SK-N-SH (cell line): ENCODE results near the gene PPIP5K2. TPM values are rescaled to one million over a fixed set of nuclear protein-coding genes. Genes with fewer than 3 reads are reported as not detected.
"Not testable (repeated sequence)": the region's sequence is repeated elsewhere in the genome, so short reads cannot be mapped to it uniquely, and the experiment has no call there.

Experiments used
- CTCF ChIA-PET: fragments of 300-600, 350-600 bp; formaldehyde crosslinking; extraction: SDS; loops from one replicate; lab custom pipeline; 2021; lab: Yijun Ruan, JAX
- POLR2A ChIA-PET: fragments of 350-600 bp; sonication (Branson Sonifier 250); formaldehyde crosslinking; extraction: SDS; loops from one replicate; lab custom pipeline; 2020; ENCODE audit warnings: antibody characterized with exemption, inconsistent platforms; lab: Yijun Ruan, JAX
- DNase-seq: peaks from one replicate; pipeline ENCODE4 v3.0.0; 2012
- H2AFZ ChIP-seq: fragments of 200-600 bp; sonication (generic); 2 replicates; pipeline ENCODE4 v1.8.1; 2016; ENCODE audit warnings: antibody characterized with exemption, mild to moderate bottlenecking, low read depth
- H3F3A ChIP-seq: fragments of 200-600 bp; sonication (generic); replicated peaks from 2 replicates; pipeline ENCODE3; 2016; ENCODE audit warnings: antibody characterized with exemption, mild to moderate bottlenecking; ENCODE audit not compliant: insufficient read depth
- H3K27ac ChIP-seq, 2 experiments: fragments of 200-500 bp in 1 of 2; fragments of 200-600 bp in 1 of 2; sonication (Bioruptor generic) in 1 of 2; sonication (generic), shearing (Covaris generic) in 1 of 2; 2 replicates each; pipeline versions ENCODE4 v1.5.1 to v1.6.1; 2014 to 2016; ENCODE audit warnings: low read depth in 2 of 2, inconsistent platforms in 1 of 2, low read length in 1 of 2, mild to moderate bottlenecking in 1 of 2, mixed read lengths in 1 of 2
- H3K27me3 ChIP-seq: fragments of 200-600 bp; sonication (generic), shearing (Covaris generic); 2 replicates; pipeline ENCODE4 v1.6.1; 2016; ENCODE audit warnings: mixed run types; ENCODE audit not compliant: insufficient read depth
- H3K36me3 ChIP-seq, 2 experiments: fragments of 200-500 bp in 1 of 2; fragments of 200-600 bp in 1 of 2; sonication (Bioruptor generic) in 1 of 2; sonication (generic) in 1 of 2; replicated peaks in 1 of 2; 2 replicates each; pipeline versions ENCODE3 to v1.5.1; 2014 to 2016; ENCODE audit warnings: low read length in 1 of 2, mild to moderate bottlenecking in 1 of 2; ENCODE audit not compliant: insufficient read depth in 2 of 2, control insufficient read depth in 1 of 2
- H3K4me1 ChIP-seq, 2 experiments: fragments of 200-500 bp in 1 of 2; fragments of 200-600 bp in 1 of 2; sonication (Bioruptor generic) in 1 of 2; sonication (generic), shearing (Covaris generic) in 1 of 2; 2 replicates each; pipeline versions ENCODE4 v1.5.1 to v1.6.1; 2014 to 2016; ENCODE audit warnings: low read depth in 1 of 2, low read length in 1 of 2, mixed run types in 1 of 2; ENCODE audit not compliant: insufficient read depth in 2 of 2, control insufficient read depth in 1 of 2
- H3K4me2 ChIP-seq: fragments of 200-600 bp; sonication (generic), shearing (Covaris generic); 2 replicates; pipeline ENCODE4 v1.6.1; 2017; ENCODE audit warnings: mixed run types
- H3K4me3 ChIP-seq, 2 experiments: fragments of 200-500 bp in 1 of 2; fragments of 200-600 bp in 1 of 2; sonication (Bioruptor generic) in 1 of 2; sonication (generic), shearing (Covaris generic) in 1 of 2; 2 replicates each; pipeline versions ENCODE4 v1.5.1 to v1.8.1; 2014 to 2016; ENCODE audit warnings: low read depth in 2 of 2, inconsistent platforms in 1 of 2, low read length in 1 of 2, mild to moderate bottlenecking in 1 of 2, mixed read lengths in 1 of 2, moderate library complexity in 1 of 2
- H3K79me2 ChIP-seq: fragments of 200-600 bp; sonication (generic); 2 replicates; pipeline ENCODE4 v1.8.1; 2017; ENCODE audit warnings: mild to moderate bottlenecking; ENCODE audit not compliant: insufficient read depth
- H3K9ac ChIP-seq: fragments of 200-600 bp; sonication (generic); 2 replicates; pipeline ENCODE4 v1.6.1; 2017; ENCODE audit warnings: mixed run types
- H3K9me2 ChIP-seq: fragments of 200-600 bp; sonication (generic); 2 replicates; pipeline ENCODE4 v1.6.1; 2017; ENCODE audit warnings: mixed run types
- H3K9me3 ChIP-seq: fragments of 200-600 bp; sonication (generic); 2 replicates; pipeline ENCODE4 v1.6.1; 2017; ENCODE audit warnings: mixed run types, mild to moderate bottlenecking, moderate library complexity
- H4K20me1 ChIP-seq: fragments of 200-600 bp; sonication (generic); 2 replicates; pipeline ENCODE4 v1.6.1; 2017; ENCODE audit warnings: mild to moderate bottlenecking, mixed run types; ENCODE audit not compliant: insufficient read depth
- EP300 ChIP-seq, 2 experiments: IDR thresholded peaks; 2 replicates each; pipeline versions ENCODE4 v1.4.0 to v1.6.1; 2012; ENCODE audit warnings: borderline replicate concordance in 1 of 2, low read depth in 1 of 2, low read length in 1 of 2
- MEF2A ChIP-seq: IDR thresholded peaks from 2 replicates; pipeline ENCODE4 v1.4.0; 2012; ENCODE audit warnings: low read depth, borderline replicate concordance
- NFIC ChIP-seq: IDR thresholded peaks from 2 replicates; pipeline ENCODE4 v1.4.0; 2012; ENCODE audit warnings: borderline replicate concordance
- NRF1 ChIP-seq: IDR thresholded peaks from 2 replicates; pipeline ENCODE4 v1.6.1; 2012; ENCODE audit warnings: low read depth, mild to moderate bottlenecking, low read length
- TAF1 ChIP-seq: IDR thresholded peaks from 2 replicates; pipeline ENCODE4 v1.6.1; 2012; ENCODE audit warnings: low read depth, mild to moderate bottlenecking, low read length, moderate library complexity, borderline replicate concordance
- TCF12 ChIP-seq: IDR thresholded peaks from 2 replicates; pipeline ENCODE4 v1.4.0; 2012
- WGBS: methylation state at CpG from one replicate; pipeline ENCODE4 v1.1.6; 2017; ENCODE audit warnings: low lambda C conversion rate; 5-methylcytosine and 5-hydroxymethylcytosine counted together
- polyA plus RNA-seq, 3 experiments: library from polyadenylated mRNA; depleted of rRNA; stranded (reverse); fragments of >200 nt; gene quantifications; 2 replicates each; pipeline ENCODE4 v1.2.3, GENCODE V29; 2012
- TF ChIP-seq, protein P1 (sequence below): IDR thresholded peaks from 2 replicates; pipeline ENCODE4 v1.6.1; 2012; ENCODE audit warnings: mild to moderate bottlenecking, low read depth, low read length, moderate library complexity
- TF ChIP-seq, protein P2 (sequence below): IDR thresholded peaks from 2 replicates; pipeline ENCODE4 v1.4.0; 2012; ENCODE audit warnings: low read depth
- TF ChIP-seq, protein P3 (sequence below): fragments of 150-350 bp; IDR thresholded peaks from 2 replicates; pipeline ENCODE4 v1.6.1; 2017; ENCODE audit warnings: antibody characterized with exemption, low read length, low read depth, borderline replicate concordance

PPIP5K2 gene
- polyA plus RNA-seq, 1 of the 3 experiments (the other 2 are of a cell fraction): 18.2 TPM

DNA sequence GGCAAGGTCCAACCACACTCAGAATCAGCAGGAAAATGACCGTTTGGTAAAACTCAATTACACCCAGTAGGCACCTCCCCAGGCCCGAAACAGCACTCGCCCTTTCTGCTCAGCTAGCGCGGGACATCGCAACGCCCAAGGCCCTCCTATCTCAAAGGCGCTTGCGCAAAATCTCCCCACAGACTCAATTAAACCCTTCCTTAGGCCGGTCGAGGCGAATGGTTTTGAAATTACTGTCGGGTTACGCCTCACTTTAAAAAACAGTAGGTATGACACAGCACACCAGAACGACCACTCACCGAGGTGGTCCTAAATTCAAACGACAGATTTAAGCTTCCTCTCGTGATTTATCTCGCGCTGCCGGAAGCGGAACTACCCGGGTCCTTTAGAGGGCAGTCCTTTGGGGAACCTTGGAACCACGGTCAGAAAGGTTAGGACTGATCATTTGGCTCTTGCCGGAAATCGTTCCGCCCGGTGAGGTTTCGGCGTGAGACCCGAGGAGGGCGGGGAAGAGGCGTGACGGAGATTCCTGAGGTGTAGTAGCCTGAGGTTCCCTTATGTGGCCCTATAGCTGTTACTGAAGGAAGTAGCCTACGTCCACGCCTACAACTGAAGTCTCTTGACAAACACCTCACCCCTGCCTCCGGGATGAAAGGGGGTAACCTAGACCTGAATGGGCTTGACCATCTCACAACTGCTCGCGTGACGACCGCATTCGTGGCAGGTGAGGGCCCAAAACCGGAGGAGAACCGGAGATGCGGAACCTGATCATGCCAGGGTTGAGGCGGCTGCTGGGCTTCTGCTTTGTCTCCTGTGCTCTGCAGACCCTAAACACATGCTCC lies at the start of gene PPIP5K2, which contains the start of gene GIN1 (continued):
- TF ChIP-seq, protein P1, sequence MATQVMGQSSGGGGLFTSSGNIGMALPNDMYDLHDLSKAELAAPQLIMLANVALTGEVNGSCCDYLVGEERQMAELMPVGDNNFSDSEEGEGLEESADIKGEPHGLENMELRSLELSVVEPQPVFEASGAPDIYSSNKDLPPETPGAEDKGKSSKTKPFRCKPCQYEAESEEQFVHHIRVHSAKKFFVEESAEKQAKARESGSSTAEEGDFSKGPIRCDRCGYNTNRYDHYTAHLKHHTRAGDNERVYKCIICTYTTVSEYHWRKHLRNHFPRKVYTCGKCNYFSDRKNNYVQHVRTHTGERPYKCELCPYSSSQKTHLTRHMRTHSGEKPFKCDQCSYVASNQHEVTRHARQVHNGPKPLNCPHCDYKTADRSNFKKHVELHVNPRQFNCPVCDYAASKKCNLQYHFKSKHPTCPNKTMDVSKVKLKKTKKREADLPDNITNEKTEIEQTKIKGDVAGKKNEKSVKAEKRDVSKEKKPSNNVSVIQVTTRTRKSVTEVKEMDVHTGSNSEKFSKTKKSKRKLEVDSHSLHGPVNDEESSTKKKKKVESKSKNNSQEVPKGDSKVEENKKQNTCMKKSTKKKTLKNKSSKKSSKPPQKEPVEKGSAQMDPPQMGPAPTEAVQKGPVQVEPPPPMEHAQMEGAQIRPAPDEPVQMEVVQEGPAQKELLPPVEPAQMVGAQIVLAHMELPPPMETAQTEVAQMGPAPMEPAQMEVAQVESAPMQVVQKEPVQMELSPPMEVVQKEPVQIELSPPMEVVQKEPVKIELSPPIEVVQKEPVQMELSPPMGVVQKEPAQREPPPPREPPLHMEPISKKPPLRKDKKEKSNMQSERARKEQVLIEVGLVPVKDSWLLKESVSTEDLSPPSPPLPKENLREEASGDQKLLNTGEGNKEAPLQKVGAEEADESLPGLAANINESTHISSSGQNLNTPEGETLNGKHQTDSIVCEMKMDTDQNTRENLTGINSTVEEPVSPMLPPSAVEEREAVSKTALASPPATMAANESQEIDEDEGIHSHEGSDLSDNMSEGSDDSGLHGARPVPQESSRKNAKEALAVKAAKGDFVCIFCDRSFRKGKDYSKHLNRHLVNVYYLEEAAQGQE: no peak; the same call in 1 of the 2 replicates
- TF ChIP-seq, protein P2, sequence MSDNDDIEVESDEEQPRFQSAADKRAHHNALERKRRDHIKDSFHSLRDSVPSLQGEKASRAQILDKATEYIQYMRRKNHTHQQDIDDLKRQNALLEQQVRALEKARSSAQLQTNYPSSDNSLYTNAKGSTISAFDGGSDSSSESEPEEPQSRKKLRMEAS: peak; percentile 91
- TF ChIP-seq, protein P3, sequence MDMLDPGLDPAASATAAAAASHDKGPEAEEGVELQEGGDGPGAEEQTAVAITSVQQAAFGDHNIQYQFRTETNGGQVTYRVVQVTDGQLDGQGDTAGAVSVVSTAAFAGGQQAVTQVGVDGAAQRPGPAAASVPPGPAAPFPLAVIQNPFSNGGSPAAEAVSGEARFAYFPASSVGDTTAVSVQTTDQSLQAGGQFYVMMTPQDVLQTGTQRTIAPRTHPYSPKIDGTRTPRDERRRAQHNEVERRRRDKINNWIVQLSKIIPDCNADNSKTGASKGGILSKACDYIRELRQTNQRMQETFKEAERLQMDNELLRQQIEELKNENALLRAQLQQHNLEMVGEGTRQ: no peak
- TF ChIP-seq EP300 (IDR thresholded peaks at IDR 0.05; ENCODE audit: borderline replicate concordance in 1 of 2, low read depth in 1 of 2, low read length in 1 of 2) (no peak; a peak in 3 of 4 replicates), NRF1 (peak; percentile 53), TAF1 (peak; percentile 72), TCF12 (peak; percentile 48; the same call in 1 of the 2 replicates), NFIC (peak; percentile 10; the same call in 1 of the 2 replicates), MEF2A (no peak; the same call in 1 of the 2 replicates)

DNA sequence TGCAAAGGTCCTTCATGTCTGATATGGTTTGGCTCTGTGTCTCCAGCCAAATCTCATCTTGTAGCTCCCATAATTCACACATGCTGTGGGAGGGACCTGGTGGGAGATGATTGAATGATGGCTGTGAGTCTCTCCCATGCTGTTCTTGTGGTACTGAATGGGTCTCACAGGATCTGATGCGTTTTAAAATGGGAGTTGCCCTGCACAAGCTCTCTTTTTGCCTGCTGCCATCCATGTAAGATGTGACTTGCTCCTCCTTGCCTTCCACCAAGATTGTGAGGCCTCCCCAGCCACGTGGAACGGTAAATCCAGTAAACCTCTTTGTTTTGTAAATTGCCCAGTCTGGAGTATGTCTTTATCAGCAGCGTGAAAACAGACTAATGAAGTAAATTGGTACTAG lies 46.6 kb upstream of the PPIP5K2 start:
- 43% methylated on average over 4 of the region's 4 CpGs for WGBS
- H3K4me1 ChIP-seq, POLR2A ChIA-PET, H3K4me3 ChIP-seq, CTCF ChIA-PET, H3K9me3 ChIP-seq, H3F3A ChIP-seq, H3K27ac ChIP-seq, H2AFZ ChIP-seq, H3K36me3 ChIP-seq, H3K4me2 ChIP-seq, H4K20me1 ChIP-seq, DNase-seq, H3K27me3 ChIP-seq, H3K9ac ChIP-seq, H3K79me2 ChIP-seq, H3K9me2 ChIP-seq: not testable (repeated sequence)
